Urothelium cell line (cell line): ENCODE data around the gene DNHD1.
A peak's percentile ranks its signal among the peaks of the same experiment; 100 is the strongest.

Source experiments
- DNase-seq: peaks from one replicate; pipeline ENCODE4 v3.0.0; 2011; ENCODE audit warnings: low spot score, mixed read lengths
- FAIRE-seq: peaks from 2 replicates; lab custom pipeline; 2011; peaks lifted over from hg19 to GRCh38; lab: Jason Lieb, UNC

Gene DNHD1

GRCh38 chr11:6526411-6527135, 29.5 kb downstream of the DNHD1 start:
- FAIRE-seq = no peak
- DNase-seq = no peak

- DNase-seq (no peak), FAIRE-seq (no peak)
These were observed 32.2 kb downstream of the DNHD1 start for GRCh38 chr11:6529266-6529665.

- FAIRE-seq (no peak), DNase-seq (no peak)
These were observed 33.8 kb downstream of the DNHD1 start for GRCh38 chr11:6530848-6531247.

DNA sequence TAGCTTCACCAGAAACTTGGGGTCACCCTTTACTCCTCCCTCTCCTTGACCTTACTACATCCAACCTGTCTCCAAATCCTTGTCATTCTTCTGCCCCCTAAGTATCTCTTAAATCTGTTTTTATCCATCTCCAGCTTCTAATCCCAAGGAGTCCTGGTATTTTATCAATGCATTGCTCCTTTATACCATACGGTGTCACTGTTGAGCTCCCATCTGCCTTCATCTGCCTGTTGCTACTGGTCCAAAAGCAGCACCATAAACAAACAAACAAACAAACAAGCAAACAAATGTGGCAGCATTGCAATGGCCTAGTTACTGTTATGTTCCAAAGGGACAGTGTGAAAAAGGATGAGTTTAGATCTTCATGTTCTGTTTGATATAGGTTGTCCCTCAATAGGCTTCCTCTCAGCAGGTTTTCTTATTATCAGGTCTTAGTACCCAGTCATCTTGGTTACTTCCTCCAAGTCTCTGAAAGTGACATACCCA, 34.2 kb downstream of the DNHD1 start:
- no peak for FAIRE-seq
- DNase-seq = peak; percentile 58

- FAIRE-seq (no peak), DNase-seq (no peak)
These were observed 41.4 kb downstream of the DNHD1 start for GRCh38 chr11:6538456-6538855.

DNA sequence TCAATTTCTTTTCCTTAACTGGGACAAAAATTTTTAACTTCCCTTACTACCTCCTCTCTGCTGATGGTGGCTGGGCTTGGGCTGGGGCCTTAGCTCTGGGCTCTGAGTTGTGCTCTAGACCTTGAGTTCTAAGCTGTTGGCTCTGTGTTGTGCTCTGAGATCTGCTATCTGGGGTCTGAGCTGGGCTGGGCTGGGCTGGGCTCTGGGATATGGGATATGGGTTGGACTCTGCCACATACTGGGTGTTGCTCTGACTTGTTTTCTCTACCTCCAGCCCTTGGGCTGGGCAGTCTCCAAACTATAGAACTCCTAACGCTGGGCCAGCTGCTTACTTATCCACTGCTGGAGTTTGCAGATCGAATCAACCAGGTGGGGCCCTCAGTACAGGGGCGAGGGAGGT, 41.9 kb downstream of the DNHD1 start:
- FAIRE-seq = no peak
- DNase-seq = no peak

GRCh38 chr11:6539748-6540268, 42.7 kb downstream of the DNHD1 start:
- FAIRE-seq = no peak

GRCh38 chr11:6541356-6541755, 44.3 kb downstream of the DNHD1 start:
- no peak for FAIRE-seq
- DNase-seq = no peak

More at GRCh38 chr11:6539748-6540268, 42.7 kb downstream of the DNHD1 start:
- no peak for DNase-seq

- DNase-seq (no peak), FAIRE-seq (no peak)
These were observed 45.6 kb downstream of the DNHD1 start for GRCh38 chr11:6542727-6543126.

GRCh38 chr11:6544921-6545850, 48.1 kb downstream of the DNHD1 start:
- FAIRE-seq = no peak
- DNase-seq = no peak

- FAIRE-seq = no peak
- DNase-seq = no peak
These were observed 49.0 kb downstream of the DNHD1 start for GRCh38 chr11:6545917-6546605.

DNA sequence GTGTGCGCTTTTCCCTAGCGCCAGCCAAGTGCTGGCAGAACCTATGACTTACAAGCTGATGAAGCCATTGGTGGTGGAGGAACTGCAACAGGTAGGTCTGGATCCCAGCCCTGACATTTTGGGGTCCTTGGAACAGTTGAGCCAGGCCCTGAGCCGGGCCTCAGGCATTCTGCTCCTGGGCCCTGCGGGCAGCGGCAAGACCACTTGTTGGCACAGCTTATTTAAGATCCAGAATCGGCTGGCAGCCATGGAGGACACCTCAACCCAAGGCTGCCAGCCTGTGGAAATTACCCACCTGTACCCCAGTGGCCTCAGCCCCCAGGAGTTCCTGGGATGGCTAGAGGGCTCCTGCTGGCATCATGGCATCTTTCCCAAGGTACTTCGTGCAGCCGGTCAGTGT, 49.7 kb downstream of the DNHD1 start:
- DNase-seq = no peak
- FAIRE-seq = no peak

- no peak for DNase-seq
- FAIRE-seq = no peak
These were observed 50.1 kb downstream of the DNHD1 start for GRCh38 chr11:6547177-6547576.

DNA sequence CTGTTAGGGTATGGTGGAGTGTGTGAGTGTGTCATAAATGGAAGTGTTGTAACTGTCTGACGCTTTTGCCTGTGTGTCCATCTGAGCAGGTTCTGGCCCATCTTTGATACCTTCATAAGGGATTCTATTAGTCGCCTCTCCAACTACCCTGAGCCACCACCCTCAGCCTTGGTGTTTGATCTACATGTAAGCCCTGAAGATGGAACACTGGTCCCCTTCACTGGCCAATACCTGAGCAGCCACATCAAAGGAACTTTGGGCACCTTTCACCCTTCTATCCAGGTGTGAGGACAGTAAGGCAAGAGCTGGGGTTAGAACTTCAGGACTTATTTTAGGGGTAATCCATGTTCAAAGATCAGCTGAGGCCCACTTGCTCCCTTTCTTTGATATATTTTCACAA, 51.0 kb downstream of the DNHD1 start:
- FAIRE-seq (no peak), DNase-seq (no peak)

- FAIRE-seq (no peak), DNase-seq (no peak)
These were observed 51.6 kb downstream of the DNHD1 start for GRCh38 chr11:6548641-6549040.

GRCh38 chr11:6553634-6554033, 56.6 kb downstream of the DNHD1 start:
- FAIRE-seq (no peak), DNase-seq (no peak)

- DNase-seq (no peak), FAIRE-seq (no peak)
These were observed 58.0 kb downstream of the DNHD1 start for GRCh38 chr11:6554828-6555706.

GRCh38 chr11:6556139-6556949, 59.3 kb downstream of the DNHD1 start:
- FAIRE-seq = no peak

DNA sequence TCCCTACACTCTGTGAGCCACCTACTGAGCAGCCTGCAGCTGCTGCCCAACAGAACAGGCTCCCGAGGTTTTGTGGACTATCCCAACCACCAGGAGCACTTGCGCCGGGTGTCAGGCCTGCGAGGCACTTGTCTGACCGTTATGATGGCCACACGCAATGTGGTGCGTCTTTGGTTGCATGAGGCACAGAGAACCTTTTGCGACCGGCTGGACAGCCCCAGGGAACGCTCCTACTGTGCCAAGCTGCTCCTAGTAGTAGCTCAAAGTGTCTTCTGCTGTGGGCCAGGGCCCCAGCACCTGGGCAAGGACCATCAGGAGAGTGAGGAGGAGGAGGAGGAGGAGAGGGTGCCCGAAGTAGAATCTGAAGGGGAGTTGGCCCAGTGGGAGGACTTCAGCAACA, 60.0 kb downstream of the DNHD1 start:
- DNase-seq (no peak), FAIRE-seq (no peak)

More at GRCh38 chr11:6556139-6556949, 59.3 kb downstream of the DNHD1 start:
- no peak for DNase-seq
